ENCODE measurements around the gene SCN5A. TPM values are rescaled to one million over a fixed set of nuclear protein-coding genes. Genes with fewer than 3 reads are reported as not detected.

The SCN5A gene
- polyA plus RNA-seq, 1 experiment: 0.63 TPM

DNA sequence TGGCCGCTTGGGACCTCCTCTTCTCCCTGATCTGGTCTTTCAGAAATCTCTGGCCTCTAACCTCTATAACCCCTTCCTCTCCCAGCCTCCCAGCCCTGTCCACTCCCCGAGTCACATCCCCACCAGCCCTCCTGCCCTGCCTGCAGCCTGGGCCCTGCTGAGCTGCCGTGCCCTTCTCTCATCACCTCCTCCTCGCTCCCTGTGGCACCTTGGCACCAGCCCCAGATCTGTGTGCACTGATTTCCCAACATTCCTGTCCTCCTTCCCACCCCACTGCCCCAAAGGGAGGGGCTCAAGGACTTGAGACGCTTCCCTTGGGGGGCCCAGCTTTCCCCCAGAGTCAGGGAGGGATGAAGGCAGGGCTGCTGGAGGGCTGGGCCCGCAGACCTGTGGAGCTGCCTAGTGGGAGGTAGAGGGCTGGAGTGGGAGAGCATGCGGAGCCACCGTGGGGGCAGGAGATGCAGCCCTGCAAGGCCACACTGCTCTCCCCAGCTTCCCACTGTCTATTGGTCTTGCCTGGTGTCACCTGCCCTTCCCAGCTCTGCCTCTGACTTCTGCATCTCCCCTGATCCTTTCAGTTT lies 110.6 kb downstream of the SCN5A start:
- CTCF ChIA-PET: interaction anchor here (1.4 to 3.1 kb wide), 2 partner anchors 17 to 305 kb away, joined by 4 to 15 read pairs; no protein-coding TSS in a partner anchor
- H3K27ac ChIP-seq (ENCODE audit: low read depth, low read length): no peak overlapping the region

DNA sequence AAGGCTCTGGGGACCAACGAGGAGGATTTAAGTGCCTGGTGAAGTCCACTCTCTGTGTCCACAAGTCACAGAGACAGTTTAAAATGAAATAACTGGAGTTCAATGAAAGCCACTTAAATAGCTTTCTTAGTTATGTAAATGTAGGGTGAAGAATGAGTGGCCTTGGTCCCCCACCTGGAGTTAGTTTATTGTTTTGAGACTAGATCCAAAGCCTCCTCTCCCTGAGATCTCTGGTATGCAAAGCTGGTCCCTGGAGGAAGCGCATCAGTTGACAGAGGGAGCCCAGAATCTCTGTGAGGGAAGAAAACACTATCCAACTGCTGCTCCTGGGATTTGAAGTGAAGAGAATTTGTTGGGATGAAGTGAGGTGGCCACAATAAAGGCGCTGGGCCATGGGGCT lies 112.8 kb downstream of the SCN5A start:
- Histone ChIP-seq H3K27me3 (ENCODE audit: control insufficient read depth, insufficient read depth, low read length) (no peaks in the 10 kb centered on the region), H3K4me3 (ENCODE audit: low read depth, low read length) (no peak overlapping the region), H3K27ac (ENCODE audit: low read depth, low read length) (no peak overlapping the region), H3K9me3 (ENCODE audit: control insufficient read depth, insufficient read depth, low read length) (no peaks in the 10 kb centered on the region)
- TF ChIP-seq, protein P1, sequence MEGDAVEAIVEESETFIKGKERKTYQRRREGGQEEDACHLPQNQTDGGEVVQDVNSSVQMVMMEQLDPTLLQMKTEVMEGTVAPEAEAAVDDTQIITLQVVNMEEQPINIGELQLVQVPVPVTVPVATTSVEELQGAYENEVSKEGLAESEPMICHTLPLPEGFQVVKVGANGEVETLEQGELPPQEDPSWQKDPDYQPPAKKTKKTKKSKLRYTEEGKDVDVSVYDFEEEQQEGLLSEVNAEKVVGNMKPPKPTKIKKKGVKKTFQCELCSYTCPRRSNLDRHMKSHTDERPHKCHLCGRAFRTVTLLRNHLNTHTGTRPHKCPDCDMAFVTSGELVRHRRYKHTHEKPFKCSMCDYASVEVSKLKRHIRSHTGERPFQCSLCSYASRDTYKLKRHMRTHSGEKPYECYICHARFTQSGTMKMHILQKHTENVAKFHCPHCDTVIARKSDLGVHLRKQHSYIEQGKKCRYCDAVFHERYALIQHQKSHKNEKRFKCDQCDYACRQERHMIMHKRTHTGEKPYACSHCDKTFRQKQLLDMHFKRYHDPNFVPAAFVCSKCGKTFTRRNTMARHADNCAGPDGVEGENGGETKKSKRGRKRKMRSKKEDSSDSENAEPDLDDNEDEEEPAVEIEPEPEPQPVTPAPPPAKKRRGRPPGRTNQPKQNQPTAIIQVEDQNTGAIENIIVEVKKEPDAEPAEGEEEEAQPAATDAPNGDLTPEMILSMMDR (IDR thresholded peaks at IDR 0.05; ENCODE audit: low read depth, low read length): no peak
- ChIA-PET POLR2A (no interaction called here), CTCF (no interaction called here)
- no peak for DNase-seq (ENCODE audit: low read depth, low spot score)

More for the DNA sequence above, 110.6 kb downstream of the SCN5A start:
- Histone ChIP-seq H3K27me3 (ENCODE audit: control insufficient read depth, insufficient read depth, low read length) (no peaks in the 10 kb centered on the region), H3K4me3 (ENCODE audit: low read depth, low read length) (no peak overlapping the region), H3K9me3 (ENCODE audit: control insufficient read depth, insufficient read depth, low read length) (no peaks in the 10 kb centered on the region)
- POLR2A ChIA-PET: no interaction called here
- TF ChIP-seq, protein P1 (IDR thresholded peaks at IDR 0.05; ENCODE audit: low read depth, low read length): no peak
- DNase-seq (ENCODE audit: low read depth, low spot score): no peak

DNA sequence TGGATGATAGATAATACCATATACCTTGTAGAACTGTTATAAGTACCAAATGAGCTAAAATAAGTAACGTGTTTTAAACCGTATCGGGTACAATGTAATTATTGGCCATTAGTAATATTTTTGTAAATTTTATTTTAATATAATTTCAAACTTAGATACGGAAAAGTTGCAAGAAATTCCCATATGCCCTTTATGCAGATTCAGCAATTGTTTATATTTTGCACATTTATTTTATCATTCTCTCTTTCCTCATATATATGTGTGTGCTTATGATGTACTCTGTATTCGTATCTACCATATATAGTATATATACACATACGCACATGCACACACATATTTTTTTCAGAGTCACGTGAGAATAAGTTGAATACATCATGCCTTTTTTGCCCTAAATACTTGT lies 114.9 kb downstream of the SCN5A start:
- ChIA-PET POLR2A (no interaction called here), CTCF (interaction anchor here (1.4 to 1.7 kb wide), 2 partner anchors 11 to 14 kb away, joined by 3 to 8 read pairs; no protein-coding TSS in a partner anchor)
- Histone ChIP-seq H3K27me3 (ENCODE audit: control insufficient read depth, insufficient read depth, low read length) (no peaks in the 10 kb centered on the region), H3K27ac (ENCODE audit: low read depth, low read length) (no peak overlapping the region), H3K9me3 (ENCODE audit: control insufficient read depth, insufficient read depth, low read length) (no peaks in the 10 kb centered on the region), H3K4me3 (ENCODE audit: low read depth, low read length) (no peak overlapping the region)
- TF ChIP-seq, protein P1 (IDR thresholded peaks at IDR 0.05; ENCODE audit: low read depth, low read length): no peak
- no peak for DNase-seq (ENCODE audit: low read depth, low spot score)

DNA sequence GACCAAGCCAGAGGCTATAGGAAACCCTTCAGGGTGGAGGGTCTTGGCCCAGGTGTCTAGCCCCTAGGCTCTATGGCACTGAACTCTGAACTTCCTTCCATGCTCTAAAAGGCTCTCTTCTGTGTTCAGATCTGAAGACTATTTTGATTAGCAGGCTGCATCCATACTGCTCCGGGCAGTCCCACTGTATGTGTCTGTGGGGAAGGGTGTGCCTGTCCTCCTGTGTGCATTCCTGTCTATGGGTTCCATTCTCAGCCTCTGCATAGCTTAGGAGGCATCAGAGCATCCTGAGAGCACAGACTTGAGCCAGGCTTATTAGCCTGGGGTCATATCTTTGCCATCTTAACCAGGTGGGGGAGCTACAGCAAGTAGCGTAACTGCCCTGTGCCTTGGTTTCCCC lies 115.3 kb downstream of the SCN5A start:
- POLR2A ChIA-PET: no interaction called here
- Histone ChIP-seq H3K27ac (ENCODE audit: low read depth, low read length) (no peak overlapping the region), H3K27me3 (ENCODE audit: control insufficient read depth, insufficient read depth, low read length) (no peaks in the 10 kb centered on the region), H3K9me3 (ENCODE audit: control insufficient read depth, insufficient read depth, low read length) (no peaks in the 10 kb centered on the region), H3K4me3 (ENCODE audit: low read depth, low read length) (no peak overlapping the region)
- no peak for DNase-seq (ENCODE audit: low read depth, low spot score)
- CTCF ChIA-PET: interaction anchor here (1.4 to 1.7 kb wide), 2 partner anchors 11 to 13 kb away, joined by 3 to 8 read pairs; no protein-coding TSS in a partner anchor
- TF ChIP-seq, protein P1 (IDR thresholded peaks at IDR 0.05; ENCODE audit: low read depth, low read length): no peak

DNA sequence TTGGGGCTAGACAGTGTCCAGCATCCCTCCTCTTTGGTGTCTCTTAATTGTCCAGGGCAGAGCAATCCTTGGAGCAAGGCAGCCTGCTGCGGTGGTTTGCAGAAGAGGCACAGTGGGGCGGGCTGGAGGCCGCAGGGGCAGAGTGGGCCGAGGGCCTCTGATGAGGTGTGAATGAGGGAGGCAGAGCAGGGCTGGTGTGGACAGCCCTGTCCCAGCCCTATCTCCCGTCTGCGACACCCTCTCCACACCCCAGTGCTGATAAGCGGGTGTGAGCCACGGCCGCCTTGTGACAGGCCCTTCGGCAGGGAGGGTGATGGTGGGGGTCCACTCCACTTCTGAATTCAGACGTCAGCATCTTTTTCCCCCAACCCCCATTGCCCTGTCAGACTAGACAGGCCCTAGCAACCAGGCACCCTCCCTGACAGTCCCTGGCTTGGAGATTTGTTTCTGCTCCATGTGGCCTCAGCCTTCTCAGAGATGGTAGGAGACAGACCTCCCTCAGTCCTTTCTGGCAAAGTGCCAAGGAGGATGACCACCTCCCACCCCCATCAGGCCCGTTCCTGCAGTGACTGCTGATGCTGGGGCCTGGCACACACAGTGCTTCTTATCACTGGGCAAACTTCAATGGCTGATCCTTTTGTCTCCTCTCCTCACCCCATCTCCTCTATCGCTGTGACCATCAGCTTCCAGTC lies 116.1 kb downstream of the SCN5A start:
- Histone ChIP-seq H3K9me3 (ENCODE audit: control insufficient read depth, insufficient read depth, low read length) (no peaks in the 10 kb centered on the region), H3K27me3 (ENCODE audit: control insufficient read depth, insufficient read depth, low read length) (no peaks in the 10 kb centered on the region), H3K4me3 (ENCODE audit: low read depth, low read length) (no peak overlapping the region), H3K27ac (ENCODE audit: low read depth, low read length) (no peak overlapping the region)
- TF ChIP-seq, protein P1 (IDR thresholded peaks at IDR 0.05; ENCODE audit: low read depth, low read length): no peak
- ChIA-PET POLR2A (no interaction called here), CTCF (interaction anchor here (1.4 to 2.9 kb wide), 3 partner anchors 10 to 12 kb away, joined by 3 to 19 read pairs (median 8); no protein-coding TSS in a partner anchor)
- no peak for DNase-seq (ENCODE audit: low read depth, low spot score)

All from AG04450 (cell line).